ENCODE data around the gene KRTAP25-1. TPM values are rescaled to one million over a fixed set of nuclear protein-coding genes. Genes with fewer than 3 reads are reported as not detected.

KRTAP25-1 gene
- total and polyA plus RNA-seq, 4 donors = not detected

DNA sequence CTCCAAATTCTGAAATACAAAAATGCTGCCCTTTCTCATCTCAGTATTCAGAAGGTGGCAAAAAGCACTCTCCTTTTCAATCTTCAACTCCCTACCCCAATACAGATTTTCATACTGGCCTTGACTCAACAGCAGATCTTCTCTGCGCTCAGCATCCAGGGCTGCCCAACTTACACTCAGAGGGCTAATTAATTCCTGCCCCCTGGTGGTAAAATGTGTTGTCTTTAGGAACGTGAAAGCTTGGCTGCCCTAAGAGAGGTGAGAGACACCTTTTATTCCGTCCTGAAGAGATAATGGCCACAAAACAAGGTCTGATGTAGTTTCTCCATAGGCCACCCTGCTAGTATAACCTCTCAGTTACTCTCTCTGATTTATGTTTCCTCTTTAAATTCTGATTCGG is 31.5 kb downstream of the KRTAP25-1 start:
- WGBS, 2 donors = 77 to 80% methylated on average over 4 of the region's 4 CpGs
- intact Hi-C loops (cut with DNase I) = no loop called here
- Histone ChIP-seq H3K27ac (ENCODE audit: low read depth in 1 of 2, low read length in 2 of 2) (no peak overlapping the region), H3K9me3 (ENCODE audit: control insufficient read depth, low read length) (no peaks in the 10 kb centered on the region), H3K27me3 (ENCODE audit: control insufficient read depth in 1 of 2, insufficient read depth in 2 of 2, low read length in 1 of 2) (no peaks in the 10 kb centered on the region), H3K4me1 (ENCODE audit: control insufficient read depth in 1 of 2, insufficient read depth in 2 of 2, low read length in 2 of 2) (no peaks in the 10 kb centered on the region), H3K4me3 (ENCODE audit: low read length in 2 of 2) (no peak overlapping the region), H3K36me3 (ENCODE audit: control insufficient read depth in 1 of 2, insufficient read depth in 2 of 2, low read length in 1 of 2) (no peaks in the 10 kb centered on the region)
- no peak for DNase-seq
- no peak for ATAC-seq (ENCODE audit: low FRiP score)

DNA sequence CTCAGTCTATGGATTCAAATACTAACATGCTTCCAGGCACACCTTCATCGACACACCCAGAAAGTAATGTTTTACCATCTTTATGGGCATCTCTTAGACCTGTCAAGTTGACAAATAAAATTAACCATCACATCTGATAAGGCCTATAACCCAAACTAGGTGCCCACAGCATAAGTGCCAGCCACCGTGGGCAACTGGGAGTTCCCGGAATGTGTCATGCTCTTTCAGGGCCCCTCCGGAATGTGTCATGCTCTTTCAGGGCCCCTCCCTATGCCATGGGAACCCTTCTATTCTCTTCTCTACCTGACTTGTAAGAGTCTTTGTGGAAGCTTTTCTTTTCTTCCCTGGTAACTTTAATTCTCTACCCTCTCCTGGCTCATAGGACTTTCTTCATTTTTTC is 33.2 kb downstream of the KRTAP25-1 start:
- DNase-seq = no peak

DNA sequence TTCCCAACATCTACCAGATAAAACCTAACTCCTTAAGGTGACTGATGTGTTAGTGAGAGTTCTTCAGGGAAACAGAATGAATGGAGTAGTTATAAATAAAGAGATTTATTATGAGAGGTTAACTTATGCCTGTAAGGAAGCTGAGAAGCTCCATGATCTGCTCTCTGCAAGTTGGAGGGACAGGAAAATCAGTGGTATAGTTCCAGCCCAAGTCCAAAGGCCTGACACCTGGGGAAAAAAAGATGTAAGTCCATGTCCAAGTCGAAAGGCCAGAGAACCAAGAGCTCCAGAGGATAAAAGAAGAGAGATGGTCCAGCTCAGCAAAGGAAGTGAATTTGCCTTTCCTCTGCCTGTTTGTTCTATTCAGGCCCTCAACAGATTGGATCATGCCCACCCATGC is 33.6 kb downstream of the KRTAP25-1 start:
- H3K27ac ChIP-seq (ENCODE audit: low read depth in 1 of 2, low read length in 2 of 2) = no peak overlapping the region
- intact Hi-C loops (cut with DNase I) = no loop called here
- 54 to 90% methylated on average over 1 of the region's 1 CpG for WGBS, 2 donors
- ATAC-seq (ENCODE audit: low FRiP score) (no peak), DNase-seq (no peak)
- no peaks in the 10 kb centered on the region for H3K36me3 ChIP-seq (ENCODE audit: control insufficient read depth in 1 of 2, insufficient read depth in 2 of 2, low read length in 1 of 2)
- H3K27me3 ChIP-seq (ENCODE audit: control insufficient read depth in 1 of 2, insufficient read depth in 2 of 2, low read length in 1 of 2) = no peaks in the 10 kb centered on the region
- H3K4me1 ChIP-seq (ENCODE audit: control insufficient read depth in 1 of 2, insufficient read depth in 2 of 2, low read length in 2 of 2) = no peaks in the 10 kb centered on the region
- H3K9me3 ChIP-seq (ENCODE audit: control insufficient read depth, low read length) = no peaks in the 10 kb centered on the region
- no peak overlapping the region for H3K4me3 ChIP-seq (ENCODE audit: low read length in 2 of 2)

More for the DNA sequence above, 33.2 kb downstream of the KRTAP25-1 start:
- intact Hi-C loops (cut with DNase I) = no loop called here
- WGBS, 2 donors = 85 to 89% methylated on average over 4 of the region's 4 CpGs
- Histone ChIP-seq H3K36me3 (ENCODE audit: control insufficient read depth in 1 of 2, insufficient read depth in 2 of 2, low read length in 1 of 2) (no peaks in the 10 kb centered on the region), H3K4me3 (ENCODE audit: low read length in 2 of 2) (no peak overlapping the region), H3K27ac (ENCODE audit: low read depth in 1 of 2, low read length in 2 of 2) (no peak overlapping the region), H3K9me3 (ENCODE audit: control insufficient read depth, low read length) (no peaks in the 10 kb centered on the region), H3K27me3 (ENCODE audit: control insufficient read depth in 1 of 2, insufficient read depth in 2 of 2, low read length in 1 of 2) (no peaks in the 10 kb centered on the region), H3K4me1 (ENCODE audit: control insufficient read depth in 1 of 2, insufficient read depth in 2 of 2, low read length in 2 of 2) (no peaks in the 10 kb centered on the region)
- no peak for ATAC-seq (ENCODE audit: low FRiP score)

GRCh38 chr21:30251781-30252180 is 37.5 kb downstream of the KRTAP25-1 start:
- no peak overlapping the region for H3K27ac ChIP-seq (ENCODE audit: low read depth in 1 of 2, low read length in 2 of 2)
- 83 to 89% methylated on average over 1 of the region's 1 CpG for WGBS, 2 donors
- H3K27me3 ChIP-seq (ENCODE audit: control insufficient read depth in 1 of 2, insufficient read depth in 2 of 2, low read length in 1 of 2) = no peaks in the 10 kb centered on the region
- H3K36me3 ChIP-seq (ENCODE audit: control insufficient read depth in 1 of 2, insufficient read depth in 2 of 2, low read length in 1 of 2) = no peaks in the 10 kb centered on the region
- intact Hi-C loops (cut with DNase I) = no loop called here
- H3K9me3 ChIP-seq (ENCODE audit: control insufficient read depth, low read length) = no peaks in the 10 kb centered on the region
- DNase-seq (no peak), ATAC-seq (ENCODE audit: low FRiP score) (no peak)
- no peak overlapping the region for H3K4me3 ChIP-seq (ENCODE audit: low read length in 2 of 2)
- no peaks in the 10 kb centered on the region for H3K4me1 ChIP-seq (ENCODE audit: control insufficient read depth in 1 of 2, insufficient read depth in 2 of 2, low read length in 2 of 2)

DNA sequence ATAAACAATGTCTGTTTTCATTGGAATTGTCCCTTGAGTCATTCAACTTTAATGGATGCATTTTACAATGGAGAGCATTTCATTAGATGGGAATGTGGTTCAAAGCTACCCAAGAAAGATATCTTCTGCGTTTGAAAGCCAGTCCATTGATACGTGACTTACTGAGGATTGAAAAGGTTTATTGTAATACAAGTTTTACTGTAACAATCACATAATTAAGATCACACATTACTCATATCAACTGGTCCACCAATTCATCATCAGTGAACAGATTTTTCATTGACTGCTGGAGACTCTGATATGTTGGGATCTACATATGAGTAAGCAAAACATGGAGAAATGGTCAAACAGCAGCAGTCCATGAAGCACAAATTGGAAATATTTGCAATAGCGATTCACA is 39.4 kb downstream of the KRTAP25-1 start:
- Histone ChIP-seq H3K36me3 (ENCODE audit: control insufficient read depth in 1 of 2, insufficient read depth in 2 of 2, low read length in 1 of 2) (no peaks in the 10 kb centered on the region), H3K4me1 (ENCODE audit: control insufficient read depth in 1 of 2, insufficient read depth in 2 of 2, low read length in 2 of 2) (no peaks in the 10 kb centered on the region), H3K27me3 (ENCODE audit: control insufficient read depth in 1 of 2, insufficient read depth in 2 of 2, low read length in 1 of 2) (no peaks in the 10 kb centered on the region), H3K9me3 (ENCODE audit: control insufficient read depth, low read length) (no peaks in the 10 kb centered on the region), H3K4me3 (ENCODE audit: low read length in 2 of 2) (no peak overlapping the region), H3K27ac (ENCODE audit: low read depth in 1 of 2, low read length in 2 of 2) (no peak overlapping the region)
- DNase-seq (no peak), ATAC-seq (ENCODE audit: low FRiP score) (no peak)
- WGBS, 2 donors = 68 to 69% methylated on average over 3 of the region's 3 CpGs
- intact Hi-C loops (cut with DNase I) = no loop called here

GRCh38 chr21:30248844-30249243 is 40.5 kb downstream of the KRTAP25-1 start:
- WGBS, 2 donors = 82 to 86% methylated on average over 9 of the region's 9 CpGs
- Histone ChIP-seq H3K4me1 (ENCODE audit: control insufficient read depth in 1 of 2, insufficient read depth in 2 of 2, low read length in 2 of 2) (no peaks in the 10 kb centered on the region), H3K36me3 (ENCODE audit: control insufficient read depth in 1 of 2, insufficient read depth in 2 of 2, low read length in 1 of 2) (no peaks in the 10 kb centered on the region), H3K27me3 (ENCODE audit: control insufficient read depth in 1 of 2, insufficient read depth in 2 of 2, low read length in 1 of 2) (no peaks in the 10 kb centered on the region), H3K9me3 (ENCODE audit: control insufficient read depth, low read length) (no peaks in the 10 kb centered on the region), H3K4me3 (ENCODE audit: low read length in 2 of 2) (no peak overlapping the region), H3K27ac (ENCODE audit: low read depth in 1 of 2, low read length in 2 of 2) (no peak overlapping the region)
- DNase-seq = no peak
- intact Hi-C loops (cut with DNase I) = no loop called here
- no peak for ATAC-seq (ENCODE audit: low FRiP score)

- no peaks in the 10 kb centered on the region for H3K4me1 ChIP-seq (ENCODE audit: control insufficient read depth in 1 of 2, insufficient read depth in 2 of 2, low read length in 2 of 2)
- DNase-seq (no peak), ATAC-seq (ENCODE audit: low FRiP score) (no peak)
- H3K27ac ChIP-seq (ENCODE audit: low read depth in 1 of 2, low read length in 2 of 2) = no peak overlapping the region
- intact Hi-C loops (cut with DNase I) = no loop called here
- no peaks in the 10 kb centered on the region for H3K36me3 ChIP-seq (ENCODE audit: control insufficient read depth in 1 of 2, insufficient read depth in 2 of 2, low read length in 1 of 2)
- no peak overlapping the region for H3K4me3 ChIP-seq (ENCODE audit: low read length in 2 of 2)
- H3K9me3 ChIP-seq (ENCODE audit: control insufficient read depth, low read length) = no peaks in the 10 kb centered on the region
- no peaks in the 10 kb centered on the region for H3K27me3 ChIP-seq (ENCODE audit: control insufficient read depth in 1 of 2, insufficient read depth in 2 of 2, low read length in 1 of 2)
Observed at GRCh38 chr21:30245061-30245460, 44.3 kb downstream of the KRTAP25-1 start.

- ATAC-seq (ENCODE audit: low FRiP score) (no peak), DNase-seq (no peak)
- Histone ChIP-seq H3K9me3 (ENCODE audit: control insufficient read depth, low read length) (no peaks in the 10 kb centered on the region), H3K27ac (ENCODE audit: low read depth in 1 of 2, low read length in 2 of 2) (no peak overlapping the region), H3K4me3 (ENCODE audit: low read length in 2 of 2) (no peak overlapping the region), H3K27me3 (ENCODE audit: control insufficient read depth in 1 of 2, insufficient read depth in 2 of 2, low read length in 1 of 2) (no peaks in the 10 kb centered on the region), H3K4me1 (ENCODE audit: control insufficient read depth in 1 of 2, insufficient read depth in 2 of 2, low read length in 2 of 2) (no peaks in the 10 kb centered on the region), H3K36me3 (ENCODE audit: control insufficient read depth in 1 of 2, insufficient read depth in 2 of 2, low read length in 1 of 2) (no peaks in the 10 kb centered on the region)
- intact Hi-C loops (cut with DNase I) = no loop called here
Observed at GRCh38 chr21:30243691-30244090, 45.6 kb downstream of the KRTAP25-1 start.

GRCh38 chr21:30240661-30241060 is 48.7 kb downstream of the KRTAP25-1 start:
- no peak for ATAC-seq (ENCODE audit: low FRiP score)
- intact Hi-C loops (cut with DNase I) = no loop called here
- 79 to 83% methylated on average over 3 of the region's 3 CpGs for WGBS, 2 donors

More at GRCh38 chr21:30240661-30241060, 48.7 kb downstream of the KRTAP25-1 start:
- H3K27ac ChIP-seq (ENCODE audit: low read depth in 1 of 2, low read length in 2 of 2) = no peak overlapping the region
- H3K36me3 ChIP-seq (ENCODE audit: control insufficient read depth in 1 of 2, insufficient read depth in 2 of 2, low read length in 1 of 2) = no peaks in the 10 kb centered on the region
- H3K9me3 ChIP-seq (ENCODE audit: control insufficient read depth, low read length) = no peaks in the 10 kb centered on the region
- H3K27me3 ChIP-seq (ENCODE audit: control insufficient read depth in 1 of 2, insufficient read depth in 2 of 2, low read length in 1 of 2) = no peaks in the 10 kb centered on the region
- no peak for DNase-seq
- H3K4me1 ChIP-seq (ENCODE audit: control insufficient read depth in 1 of 2, insufficient read depth in 2 of 2, low read length in 2 of 2) = no peaks in the 10 kb centered on the region
- H3K4me3 ChIP-seq (ENCODE audit: low read length in 2 of 2) = no peak overlapping the region
